ENCODE results near the gene MAML2.
A peak's percentile ranks its signal among the peaks of the same experiment; 100 is the strongest.

MAML2 gene

GRCh38 chr11:96143041-96143521, 199.9 kb downstream of the MAML2 start:
- H3K4me3 ChIP-seq (ENCODE audit: low read depth, low read length) = no peak overlapping the region
- TF ChIP-seq, protein P1, sequence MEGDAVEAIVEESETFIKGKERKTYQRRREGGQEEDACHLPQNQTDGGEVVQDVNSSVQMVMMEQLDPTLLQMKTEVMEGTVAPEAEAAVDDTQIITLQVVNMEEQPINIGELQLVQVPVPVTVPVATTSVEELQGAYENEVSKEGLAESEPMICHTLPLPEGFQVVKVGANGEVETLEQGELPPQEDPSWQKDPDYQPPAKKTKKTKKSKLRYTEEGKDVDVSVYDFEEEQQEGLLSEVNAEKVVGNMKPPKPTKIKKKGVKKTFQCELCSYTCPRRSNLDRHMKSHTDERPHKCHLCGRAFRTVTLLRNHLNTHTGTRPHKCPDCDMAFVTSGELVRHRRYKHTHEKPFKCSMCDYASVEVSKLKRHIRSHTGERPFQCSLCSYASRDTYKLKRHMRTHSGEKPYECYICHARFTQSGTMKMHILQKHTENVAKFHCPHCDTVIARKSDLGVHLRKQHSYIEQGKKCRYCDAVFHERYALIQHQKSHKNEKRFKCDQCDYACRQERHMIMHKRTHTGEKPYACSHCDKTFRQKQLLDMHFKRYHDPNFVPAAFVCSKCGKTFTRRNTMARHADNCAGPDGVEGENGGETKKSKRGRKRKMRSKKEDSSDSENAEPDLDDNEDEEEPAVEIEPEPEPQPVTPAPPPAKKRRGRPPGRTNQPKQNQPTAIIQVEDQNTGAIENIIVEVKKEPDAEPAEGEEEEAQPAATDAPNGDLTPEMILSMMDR (IDR thresholded peaks at IDR 0.05; ENCODE audit: low read depth, low read length) = no peak
- peak; percentile 68 for DNase-seq (ENCODE audit: low read depth, low spot score)
- in situ Hi-C loops (cut with HindIII; ENCODE audit: low sequenced_read_pairs) = no loop called here

GRCh38 chr11:96141626-96142025, 201.4 kb downstream of the MAML2 start:
- in situ Hi-C loops (cut with HindIII; ENCODE audit: low sequenced_read_pairs) = no loop called here
- TF ChIP-seq, protein P1 (IDR thresholded peaks at IDR 0.05; ENCODE audit: low read depth, low read length) = no peak
- no peak overlapping the region for H3K4me3 ChIP-seq (ENCODE audit: low read depth, low read length)
- DNase-seq (ENCODE audit: low read depth, low spot score) = no peak

DNA sequence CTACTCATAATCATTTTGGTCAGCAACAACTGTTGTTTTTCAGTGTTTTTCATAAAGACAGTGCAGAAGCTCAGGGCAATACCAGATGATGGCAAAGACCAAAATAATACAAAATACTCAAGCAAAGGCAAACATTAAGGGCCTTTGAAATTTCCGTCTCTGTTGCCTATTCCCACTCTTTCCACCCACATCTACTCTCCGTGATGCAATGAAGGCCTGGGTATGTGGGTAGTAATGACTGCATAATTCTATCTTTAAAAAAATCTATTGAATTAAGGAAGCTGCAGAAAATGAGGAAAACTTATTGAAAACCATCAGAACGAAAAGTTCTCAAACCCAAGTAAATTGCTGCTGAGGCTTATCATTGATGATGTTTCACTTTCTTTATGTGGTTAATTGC, 203.3 kb downstream of the MAML2 start:
- no peak for DNase-seq (ENCODE audit: low read depth, low spot score)
- no peak overlapping the region for H3K4me3 ChIP-seq (ENCODE audit: low read depth, low read length)
- in situ Hi-C loops (cut with HindIII; ENCODE audit: low sequenced_read_pairs) = no loop called here
- TF ChIP-seq, protein P1 (IDR thresholded peaks at IDR 0.05; ENCODE audit: low read depth, low read length) = no peak

DNA sequence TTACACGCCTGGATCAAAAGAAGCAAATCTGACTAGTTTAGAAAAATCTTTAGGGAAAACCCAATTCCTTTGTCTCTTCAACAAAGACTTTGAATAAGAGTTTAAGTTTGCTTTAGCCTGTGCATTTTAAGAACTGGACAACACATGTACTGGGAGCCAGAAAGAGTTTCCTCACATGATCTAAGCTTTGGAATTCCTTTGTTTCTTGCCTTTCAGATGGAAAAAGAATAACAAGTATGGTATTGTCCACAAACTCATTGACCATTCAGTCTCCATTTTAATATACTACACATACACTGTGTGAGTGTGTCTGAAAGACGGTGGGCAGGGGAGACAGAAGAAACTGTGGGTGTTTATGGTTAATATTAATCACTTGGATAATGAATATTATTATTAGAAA, 205.6 kb downstream of the MAML2 start:
- no peak overlapping the region for H3K4me3 ChIP-seq (ENCODE audit: low read depth, low read length)
- DNase-seq (ENCODE audit: low read depth, low spot score) = no peak
- in situ Hi-C loops (cut with HindIII; ENCODE audit: low sequenced_read_pairs) = no loop called here
- TF ChIP-seq, protein P1 (IDR thresholded peaks at IDR 0.05; ENCODE audit: low read depth, low read length) = no peak

DNA sequence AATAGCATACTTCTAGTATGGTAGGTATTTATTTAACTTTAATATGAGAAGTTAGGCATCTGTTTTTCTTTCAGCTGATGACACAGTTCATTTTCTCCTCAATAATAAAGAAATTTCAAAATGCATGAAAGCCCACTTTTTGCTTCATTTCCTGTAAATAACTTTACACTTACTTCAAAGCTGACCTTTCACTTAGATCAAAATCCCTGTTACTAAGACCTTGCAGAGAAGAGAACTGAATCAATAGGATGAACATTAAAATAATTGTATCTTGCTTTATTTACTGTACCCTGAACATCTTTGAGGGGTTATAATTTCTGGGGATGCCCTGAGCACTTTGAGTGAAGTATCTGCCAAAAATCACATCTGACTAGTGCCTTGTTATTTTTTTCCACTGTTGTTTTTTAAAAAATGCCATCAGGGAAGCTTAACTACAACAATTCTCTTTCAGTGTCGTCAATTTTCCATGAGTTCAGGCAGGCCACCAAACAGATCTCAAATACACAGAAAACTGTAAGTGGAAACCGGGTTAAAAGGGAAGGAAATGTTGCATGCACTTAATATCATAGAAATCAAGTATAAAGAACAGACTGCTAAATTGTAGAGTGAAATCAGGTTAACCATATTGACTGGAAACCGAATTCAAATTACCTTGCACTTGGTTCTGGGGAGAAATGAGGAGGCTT, 206.2 kb downstream of the MAML2 start:
- DNase-seq (ENCODE audit: low read depth, low spot score) = no peak
- H3K4me3 ChIP-seq (ENCODE audit: low read depth, low read length) = no peak overlapping the region
- in situ Hi-C loops (cut with HindIII; ENCODE audit: low sequenced_read_pairs) = no loop called here
- TF ChIP-seq, protein P1 (IDR thresholded peaks at IDR 0.05; ENCODE audit: low read depth, low read length) = no peak

- H3K4me3 ChIP-seq (ENCODE audit: low read depth, low read length) = no peak overlapping the region
- TF ChIP-seq, protein P1 (IDR thresholded peaks at IDR 0.05; ENCODE audit: low read depth, low read length) = no peak
- in situ Hi-C loops (cut with HindIII; ENCODE audit: low sequenced_read_pairs) = no loop called here
- DNase-seq (ENCODE audit: low read depth, low spot score) = no peak
Observed at GRCh38 chr11:96134602-96135001, 208.4 kb downstream of the MAML2 start.

Measured in astrocyte of the spinal cord (primary cell).